Peyer's patch (tissue), 4 donors: Measurements from ENCODE around the gene AADAT. TPM values are rescaled to one million over a fixed set of nuclear protein-coding genes. Genes with fewer than 3 reads are reported as not detected.
A peak's percentile ranks its signal among the peaks of the same experiment; 100 is the strongest.

Experiments used
- DNase-seq, 3 donors: peaks; one replicate each; pipeline ENCODE4 v3.0.0-alpha.2; 2017 to 2019
- H3K27ac ChIP-seq, 4 donors: fragments of 200-600 bp; sonication (generic); one replicate each; pipeline ENCODE4 v1.5.1; 2016 to 2019
- H3K27me3 ChIP-seq, 2 donors: fragments of 200-600 bp; sonication (generic); one replicate each; pipeline ENCODE4 v1.5.1; 2019
- H3K36me3 ChIP-seq, 3 donors: fragments of 200-600 bp; sonication (generic); one replicate each; pipeline ENCODE4 v1.5.1; 2016 to 2019
- H3K4me1 ChIP-seq, 4 donors: fragments of 200-600 bp; sonication (generic); one replicate each; pipeline ENCODE4 v1.5.1; 2016 to 2019
- H3K4me3 ChIP-seq, 4 donors: fragments of 200-600 bp; sonication (generic); 1 replicate in 3 of 4; 2 replicates in 1 of 4; pipeline ENCODE4 v1.5.1; 2016 to 2019; ENCODE audit warnings: mild to moderate bottlenecking in 1 of 4
- H3K9me3 ChIP-seq, 4 donors: fragments of 200-600 bp; sonication (generic); one replicate each; pipeline ENCODE4 v1.5.1; 2016 to 2019; ENCODE audit warnings: mild to moderate bottlenecking in 1 of 4
- POLR2A ChIP-seq, 2 donors: fragments of 450-650 bp; IDR thresholded peaks; one replicate each; pipeline ENCODE4 v1.5.1; 2017; ENCODE audit warnings: antibody characterized with exemption in 2 of 2, mild to moderate bottlenecking in 2 of 2, moderate library complexity in 2 of 2
- total RNA-seq, 4 donors: library from RNA; depleted of rRNA; stranded (reverse); fragments of >200 nt; gene quantifications; one replicate each; pipeline ENCODE4 v1.1.0, GENCODE V29; 2016
- TF ChIP-seq, protein P1 (sequence below), 6 experiments: fragments of 450-650 bp in 4 of 6; fragments of 200-600 bp in 2 of 6; sonication (generic) in 1 of 6; IDR thresholded peaks; one replicate each; pipeline ENCODE4 v1.5.1; 2017 to 2019; ENCODE audit warnings: antibody characterized with exemption in 6 of 6, mild to moderate bottlenecking in 3 of 6, moderate library complexity in 1 of 6

Gene AADAT
- total RNA-seq, 4 donors from 2014 or later, result 4.6 to 10.7 (median 5.1) TPM

- H3K36me3 ChIP-seq, result no peaks in the 10 kb centered on the region
- TF ChIP-seq, protein P1, sequence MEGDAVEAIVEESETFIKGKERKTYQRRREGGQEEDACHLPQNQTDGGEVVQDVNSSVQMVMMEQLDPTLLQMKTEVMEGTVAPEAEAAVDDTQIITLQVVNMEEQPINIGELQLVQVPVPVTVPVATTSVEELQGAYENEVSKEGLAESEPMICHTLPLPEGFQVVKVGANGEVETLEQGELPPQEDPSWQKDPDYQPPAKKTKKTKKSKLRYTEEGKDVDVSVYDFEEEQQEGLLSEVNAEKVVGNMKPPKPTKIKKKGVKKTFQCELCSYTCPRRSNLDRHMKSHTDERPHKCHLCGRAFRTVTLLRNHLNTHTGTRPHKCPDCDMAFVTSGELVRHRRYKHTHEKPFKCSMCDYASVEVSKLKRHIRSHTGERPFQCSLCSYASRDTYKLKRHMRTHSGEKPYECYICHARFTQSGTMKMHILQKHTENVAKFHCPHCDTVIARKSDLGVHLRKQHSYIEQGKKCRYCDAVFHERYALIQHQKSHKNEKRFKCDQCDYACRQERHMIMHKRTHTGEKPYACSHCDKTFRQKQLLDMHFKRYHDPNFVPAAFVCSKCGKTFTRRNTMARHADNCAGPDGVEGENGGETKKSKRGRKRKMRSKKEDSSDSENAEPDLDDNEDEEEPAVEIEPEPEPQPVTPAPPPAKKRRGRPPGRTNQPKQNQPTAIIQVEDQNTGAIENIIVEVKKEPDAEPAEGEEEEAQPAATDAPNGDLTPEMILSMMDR (IDR thresholded peaks at IDR 0.05), result peak in 1 of 6 experiments; percentile 35
- peak in 1 of 2 donors; percentile 65 for TF ChIP-seq POLR2A (IDR thresholded peaks at IDR 0.05)
- no peaks in the 10 kb centered on the region for H3K9me3 ChIP-seq
- no peaks in the 10 kb centered on the region for H3K27me3 ChIP-seq
- H3K4me3 ChIP-seq, result peak overlapping the region; percentile 71 to 86 (median 80)
- peaks cover 0 to 6% (median 2%) of the 10 kb centered on the region in 4 donors for H3K4me1 ChIP-seq
- DNase-seq, result peak; percentile 86 to 97 (median 94)
- H3K27ac ChIP-seq, result peak overlapping the region in 3 of 4 donors; percentile 75 to 83 (median 81)
Observed at GRCh38 chr4:170027181-170027829, 62.5 kb downstream of the AADAT start.

- TF ChIP-seq, protein P1 (IDR thresholded peaks at IDR 0.05), result peak in 2 of 6 experiments; percentile 20 to 42
- TF ChIP-seq POLR2A (IDR thresholded peaks at IDR 0.05), result peak; percentile 50 to 69
- H3K27ac ChIP-seq, result peak within 1 kb of the TSS; percentile 75 to 92 (median 82)
Observed at GRCh38 chr4:170026253-170027021, 63.3 kb downstream of the AADAT start, which contains the start of gene MFAP3L. Gene MFAP3L (minus strand): TSS chr4:170026395. CDS start chr4:170005877, 20,518 bp downstream.

DNA sequence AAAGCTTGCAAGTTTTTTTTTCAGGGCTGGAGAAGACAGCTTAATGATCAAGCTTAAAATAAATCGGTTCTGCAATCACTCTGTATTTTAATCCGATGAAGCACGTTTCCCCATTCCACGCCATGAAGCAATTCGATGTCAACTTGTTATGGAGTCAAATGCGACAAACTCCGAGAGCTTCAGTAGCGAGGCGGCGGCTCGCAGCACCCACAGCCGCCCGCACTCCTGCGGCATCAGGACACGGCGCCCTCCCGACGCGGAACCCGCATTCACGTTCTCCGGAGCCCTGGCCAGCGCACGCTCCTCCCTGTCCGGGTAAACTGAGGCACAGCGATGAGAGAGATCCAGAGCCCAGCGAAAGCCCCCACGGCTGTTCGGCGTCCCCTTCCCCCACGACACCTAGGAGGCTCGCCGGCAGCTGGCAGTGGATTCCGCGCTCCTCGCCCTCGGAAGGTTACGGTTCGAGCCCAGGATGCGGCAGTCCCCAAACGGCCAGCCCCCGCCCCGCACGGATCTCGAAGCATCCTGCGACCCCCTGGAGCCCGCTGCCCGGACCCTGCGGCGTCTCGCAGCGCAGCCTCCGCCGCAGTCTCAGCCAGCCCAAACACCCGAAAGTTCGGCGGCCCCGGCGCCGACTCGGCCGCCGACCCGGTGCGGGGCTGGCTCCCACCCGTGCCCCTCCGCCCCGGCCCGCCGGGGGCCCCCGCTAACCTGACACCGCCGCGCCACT is 64.1 kb downstream of the AADAT start:
- TF ChIP-seq POLR2A (IDR thresholded peaks at IDR 0.05), result no peak
- TF ChIP-seq, protein P1 (IDR thresholded peaks at IDR 0.05), result no peak
- Histone ChIP-seq H3K9me3 (no peaks in the 10 kb centered on the region), H3K36me3 (no peaks in the 10 kb centered on the region), H3K4me3 (peak overlapping the region; percentile 71 to 86 (median 80)), H3K27me3 (no peaks in the 10 kb centered on the region), H3K4me1 (peaks cover 0 to 6% (median 2%) of the 10 kb centered on the region in 4 donors), H3K27ac (peak overlapping the region in 2 of 4 donors; percentile 75 to 92)
- peak in 2 of 3 donors; percentile 18 to 47 for DNase-seq

More at GRCh38 chr4:170026253-170027021, 63.3 kb downstream of the AADAT start, which contains the start of gene MFAP3L:
- peak within 1 kb of the TSS; percentile 71 to 86 (median 80) for H3K4me3 ChIP-seq
- peaks cover 0 to 6% (median 2%) of the 10 kb centered on the region in 4 donors for H3K4me1 ChIP-seq
- no peaks in the 10 kb centered on the region for H3K27me3 ChIP-seq
- H3K9me3 ChIP-seq, result no peaks in the 10 kb centered on the region
- peak; percentile 78 to 93 (median 91) for DNase-seq
- no peaks in the 10 kb centered on the region for H3K36me3 ChIP-seq

DNA sequence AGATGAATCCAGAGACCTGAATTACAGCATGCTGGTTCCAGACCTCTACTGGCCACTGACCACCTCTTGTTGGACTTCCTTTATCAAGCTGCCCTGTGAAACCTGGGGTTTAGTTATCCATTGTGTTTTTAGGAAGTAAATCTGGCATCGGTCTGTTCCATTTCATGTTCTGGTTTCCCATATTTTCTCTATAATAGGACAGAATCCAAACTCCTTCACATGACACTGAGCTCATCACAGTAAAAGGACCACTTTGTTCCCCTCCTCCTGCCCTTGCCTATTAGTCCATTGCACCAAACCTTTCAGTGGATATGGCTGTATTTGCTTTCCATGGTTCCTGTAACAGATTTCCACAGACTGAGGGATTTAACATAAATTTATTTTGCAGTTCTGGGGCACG is 67.5 kb downstream of the AADAT start:
- Histone ChIP-seq H3K4me3 (no peak overlapping the region), H3K27me3 (no peaks in the 10 kb centered on the region), H3K4me1 (peaks cover 0 to 6% (median 0%) of the 10 kb centered on the region in 4 donors), H3K36me3 (no peaks in the 10 kb centered on the region), H3K27ac (no peak overlapping the region), H3K9me3 (no peaks in the 10 kb centered on the region)
- DNase-seq, result no peak
- TF ChIP-seq, protein P1 (IDR thresholded peaks at IDR 0.05), result no peak
- no peak for TF ChIP-seq POLR2A (IDR thresholded peaks at IDR 0.05)

DNA sequence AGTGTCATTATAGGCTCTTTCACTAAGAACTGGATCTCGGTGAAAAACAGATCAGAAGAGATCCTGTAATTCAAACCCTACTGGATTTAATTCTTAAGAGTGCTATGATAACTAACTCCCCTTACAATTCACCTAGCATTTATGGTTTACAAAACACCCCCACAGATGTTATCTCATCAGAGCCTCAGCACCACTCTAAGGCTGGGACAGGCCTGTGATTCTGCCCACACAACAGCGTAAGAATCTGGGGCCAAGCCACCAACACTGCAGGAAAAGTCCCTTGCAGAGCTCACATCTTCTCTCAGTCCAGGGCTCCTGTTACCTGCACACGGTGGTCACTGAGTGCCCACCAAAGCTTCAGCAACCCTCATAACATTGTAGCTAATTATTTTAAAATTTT is 72.5 kb downstream of the AADAT start:
- TF ChIP-seq POLR2A (IDR thresholded peaks at IDR 0.05), result no peak
- TF ChIP-seq, protein P1 (IDR thresholded peaks at IDR 0.05), result no peak
- Histone ChIP-seq H3K27ac (no peak overlapping the region), H3K36me3 (no peaks in the 10 kb centered on the region)

More for the DNA sequence above, 72.5 kb downstream of the AADAT start:
- Histone ChIP-seq H3K4me1 (no peaks in the 10 kb centered on the region), H3K4me3 (no peak overlapping the region), H3K27me3 (no peaks in the 10 kb centered on the region), H3K9me3 (no peaks in the 10 kb centered on the region)
- no peak for DNase-seq
